Right lobe of liver (tissue), 4 donors: ENCODE data around the gene METTL1.

ENCODE experiments used
- POLR2A ChIP-seq: fragments of 450-650 bp; IDR thresholded peaks from one replicate; pipeline ENCODE4 v1.6.1; 2017; ENCODE audit warnings: antibody characterized with exemption, mild to moderate bottlenecking
- TF ChIP-seq, protein P1 (sequence below), 4 donors: fragments of 200-600 bp in 3 of 4; fragments of 450-650 bp in 1 of 4; IDR thresholded peaks; one replicate each; pipeline versions ENCODE4 v1.5.1 to v1.8.0; 2016 to 2022; ENCODE audit warnings: antibody characterized with exemption in 4 of 4, mild to moderate bottlenecking in 2 of 4
- donor health status: DM: no; HTN: no; CAD: no.
- donor health status: DM: no; HTN: no; CAD: no.
- donor health status: DM: no; HTN: yes; CAD: no.

DNA sequence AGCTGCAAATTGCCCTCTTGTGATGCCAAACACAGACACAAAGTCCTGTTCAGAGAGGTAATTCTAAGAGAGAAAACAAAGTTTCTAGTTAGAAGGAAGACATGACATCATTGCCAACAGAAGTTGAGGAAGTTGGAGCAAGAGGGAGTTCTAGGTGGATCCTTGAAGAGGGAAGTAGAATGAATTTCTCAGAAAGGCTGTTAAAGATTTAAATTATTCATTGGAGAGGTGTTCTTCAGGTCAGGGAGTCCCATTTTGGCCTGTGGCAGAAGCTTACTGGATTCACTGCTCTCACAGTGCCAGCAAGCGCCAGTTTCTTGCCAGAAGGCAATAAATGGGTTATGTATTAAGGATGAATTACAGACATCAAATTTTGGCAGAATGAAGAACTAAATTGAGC is 26.0 kb upstream of the METTL1 start:
- TF ChIP-seq, protein P1, sequence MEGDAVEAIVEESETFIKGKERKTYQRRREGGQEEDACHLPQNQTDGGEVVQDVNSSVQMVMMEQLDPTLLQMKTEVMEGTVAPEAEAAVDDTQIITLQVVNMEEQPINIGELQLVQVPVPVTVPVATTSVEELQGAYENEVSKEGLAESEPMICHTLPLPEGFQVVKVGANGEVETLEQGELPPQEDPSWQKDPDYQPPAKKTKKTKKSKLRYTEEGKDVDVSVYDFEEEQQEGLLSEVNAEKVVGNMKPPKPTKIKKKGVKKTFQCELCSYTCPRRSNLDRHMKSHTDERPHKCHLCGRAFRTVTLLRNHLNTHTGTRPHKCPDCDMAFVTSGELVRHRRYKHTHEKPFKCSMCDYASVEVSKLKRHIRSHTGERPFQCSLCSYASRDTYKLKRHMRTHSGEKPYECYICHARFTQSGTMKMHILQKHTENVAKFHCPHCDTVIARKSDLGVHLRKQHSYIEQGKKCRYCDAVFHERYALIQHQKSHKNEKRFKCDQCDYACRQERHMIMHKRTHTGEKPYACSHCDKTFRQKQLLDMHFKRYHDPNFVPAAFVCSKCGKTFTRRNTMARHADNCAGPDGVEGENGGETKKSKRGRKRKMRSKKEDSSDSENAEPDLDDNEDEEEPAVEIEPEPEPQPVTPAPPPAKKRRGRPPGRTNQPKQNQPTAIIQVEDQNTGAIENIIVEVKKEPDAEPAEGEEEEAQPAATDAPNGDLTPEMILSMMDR (IDR thresholded peaks at IDR 0.05) = no peak
- TF ChIP-seq POLR2A = no peak
